Measurements from ENCODE around the gene MT1A. TPM values are rescaled to one million over a fixed set of nuclear protein-coding genes. Genes with fewer than 3 reads are reported as not detected.

Gene MT1A
- total RNA-seq, 8 experiments from 2014 or later: 3.0 TPM; not detected in 7

DNA sequence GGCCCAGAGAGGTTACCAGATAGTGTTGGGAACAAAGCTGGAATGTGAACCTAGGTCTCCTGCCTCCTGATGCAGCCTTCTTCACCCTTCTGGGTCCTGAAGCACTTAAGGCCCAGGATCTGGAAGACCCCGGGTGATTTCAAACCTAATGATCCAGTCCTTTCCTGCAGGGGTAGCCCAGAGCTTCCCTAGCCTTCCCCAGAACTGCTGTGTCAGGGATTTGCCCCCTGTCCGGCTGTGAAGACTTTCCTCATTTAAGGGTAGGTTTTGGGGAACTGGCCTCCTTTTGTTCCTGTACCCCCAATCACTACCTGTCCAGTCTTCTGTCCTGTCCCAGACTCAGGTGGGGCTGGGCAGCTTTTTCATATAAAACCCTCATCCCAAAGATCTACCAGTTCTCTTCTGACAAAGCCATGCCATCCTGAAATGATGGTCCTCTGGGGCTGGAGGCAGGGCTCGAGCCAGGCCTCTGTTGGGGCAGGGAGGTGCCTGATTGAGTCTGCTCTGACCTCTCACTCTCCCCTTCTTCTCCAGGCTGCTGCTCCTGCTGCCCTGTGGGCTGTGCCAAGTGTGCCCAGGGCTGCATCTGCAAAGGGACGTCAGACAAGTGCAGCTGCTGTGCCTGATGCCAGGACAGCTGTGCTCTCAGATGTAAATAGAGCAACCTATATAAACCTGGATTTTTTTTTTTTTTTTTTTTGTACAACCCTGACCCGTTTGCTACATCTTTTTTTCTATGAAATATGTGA is 45.1 kb downstream of the MT1A start:
- H3K27ac ChIP-seq: no peak overlapping the region
- peak overlapping the region in 1 of 5 donors; percentile 44 for H3K4me3 ChIP-seq
- ATAC-seq (replicated peaks in 6 of 8): no peak
- 40 to 86% (median 80%) methylated on average over 1 to 4 of the region's 5 CpGs; no CpG with 5 or more reads in 1 of the 10 experiments for WGBS, 10 experiments
- in situ Hi-C loops (cut with MboI; ENCODE audit: low pct_unique_long_range_greater_than_20kb in 2 of 9, low sequenced_read_pairs in 9 of 9, unreplicated experiment in 9 of 9): loop anchor here in 2 of 9 experiments (25.0 kb wide), 1 partner anchor 971 kb away; no protein-coding TSS in a partner anchor
- peaks cover 7 to 20% of the 10 kb centered on the region in 2 donors for H3K4me1 ChIP-seq (replicated peaks in 1 of 2)

GRCh38 chr16:56684256-56684925 is 45.9 kb downstream of the MT1A start:
- no peak overlapping the region for H3K4me3 ChIP-seq
- H3K27ac ChIP-seq: no peak overlapping the region
- no peak for ATAC-seq (replicated peaks in 6 of 8)
- in situ Hi-C loops (cut with MboI; ENCODE audit: low pct_unique_long_range_greater_than_20kb in 2 of 9, low sequenced_read_pairs in 9 of 9, unreplicated experiment in 9 of 9): loop anchor here in 2 of 9 experiments (25.0 kb wide), 1 partner anchor 972 kb away; no protein-coding TSS in a partner anchor
- peaks cover 7 to 20% of the 10 kb centered on the region in 2 donors for H3K4me1 ChIP-seq (replicated peaks in 1 of 2)
- 0 to 100% (median 44%) methylated on average over 1 to 2 of the region's 4 CpGs; no CpG with 5 or more reads in 1 of the 10 experiments for WGBS, 10 experiments

GRCh38 chr16:56684926-56685590 is 46.6 kb downstream of the MT1A start:
- Histone ChIP-seq H3K4me1 (replicated peaks in 1 of 2) (peaks cover 7 to 20% of the 10 kb centered on the region in 2 donors), H3K27ac (no peak overlapping the region), H3K4me3 (no peak overlapping the region)
- ATAC-seq (replicated peaks in 6 of 8): no peak
- in situ Hi-C loops (cut with MboI; ENCODE audit: low pct_unique_long_range_greater_than_20kb in 2 of 9, low sequenced_read_pairs in 9 of 9, unreplicated experiment in 9 of 9): loop anchor here in 2 of 9 experiments (25.0 kb wide), 1 partner anchor 973 kb away; no protein-coding TSS in a partner anchor
- WGBS, 10 experiments: 40 to 100% (median 90%) methylated on average over 1 to 4 of the region's 4 CpGs; no CpG with 5 or more reads in 5 of the 10 experiments

DNA sequence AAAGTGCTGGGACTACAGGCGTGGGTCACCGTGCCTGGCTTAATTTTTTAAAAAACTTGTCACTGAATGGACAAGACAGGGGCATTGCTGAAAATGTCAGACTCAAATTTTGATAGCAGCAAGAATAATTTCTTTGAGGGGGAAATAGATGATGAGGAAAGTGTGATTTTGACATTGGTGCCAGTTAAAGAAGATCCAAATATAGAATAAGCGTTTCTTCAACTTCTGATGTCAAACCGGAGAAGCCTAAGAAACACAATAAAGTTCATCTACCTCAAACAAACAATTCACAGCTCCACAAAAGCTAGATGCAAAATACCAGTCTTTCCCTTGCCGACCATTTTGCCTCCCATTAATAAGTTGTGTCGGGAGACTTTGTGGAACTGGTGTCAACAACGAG is 48.3 kb downstream of the MT1A start:
- in situ Hi-C loops (cut with MboI; ENCODE audit: low pct_unique_long_range_greater_than_20kb in 2 of 9, low sequenced_read_pairs in 9 of 9, unreplicated experiment in 9 of 9): loop anchor here in 2 of 9 experiments (25.0 kb wide), 1 partner anchor 974 kb away; no protein-coding TSS in a partner anchor
- no peak overlapping the region for H3K27ac ChIP-seq
- H3K4me3 ChIP-seq: no peak overlapping the region
- 87 to 100% (median 92%) methylated on average over 1 to 6 of the region's 7 CpGs; no CpG with 5 or more reads in 3 of the 10 experiments for WGBS, 10 experiments
- no peak for ATAC-seq (replicated peaks in 6 of 8)
- H3K4me1 ChIP-seq (replicated peaks in 1 of 2): peaks cover under 1 to 15% of the 10 kb centered on the region in 2 donors

GRCh38 chr16:56688762-56689161 is 50.3 kb downstream of the MT1A start:
- 0 to 20% methylated on average over 1 of the region's 1 CpG; no CpG with 5 or more reads in 8 of the 10 experiments for WGBS, 10 experiments
- in situ Hi-C loops (cut with MboI; ENCODE audit: low pct_unique_long_range_greater_than_20kb in 2 of 9, low sequenced_read_pairs in 9 of 9, unreplicated experiment in 9 of 9): loop anchor here in 2 of 9 experiments (25.0 kb wide), 1 partner anchor 976 kb away; no protein-coding TSS in a partner anchor
- ATAC-seq (replicated peaks in 6 of 8): peak in 1 of 8 experiments; percentile 34
- Histone ChIP-seq H3K4me1 (replicated peaks in 1 of 2) (peaks cover 0 to under 1% of the 10 kb centered on the region in 2 donors), H3K27ac (no peak overlapping the region), H3K4me3 (no peak overlapping the region)

- WGBS, 10 experiments: 40 to 100% (median 60%) methylated on average over 1 to 3 of the region's 3 CpGs; no CpG with 5 or more reads in 5 of the 10 experiments
Measured at GRCh38 chr16:56689171-56689570, 50.7 kb downstream of the MT1A start.

More at GRCh38 chr16:56689171-56689570, 50.7 kb downstream of the MT1A start:
- in situ Hi-C loops (cut with MboI; ENCODE audit: low pct_unique_long_range_greater_than_20kb in 2 of 9, low sequenced_read_pairs in 9 of 9, unreplicated experiment in 9 of 9): loop anchor here in 2 of 9 experiments (25.0 kb wide), 1 partner anchor 977 kb away; no protein-coding TSS in a partner anchor
- Histone ChIP-seq H3K27ac (no peak overlapping the region), H3K4me3 (no peak overlapping the region), H3K4me1 (replicated peaks in 1 of 2) (no peaks in the 10 kb centered on the region)
- ATAC-seq (replicated peaks in 6 of 8): no peak

Other genes with a start within 250 kb of the MT1A start
- gene AMFR, start 213.1 kb upstream of the MT1A start, total RNA-seq: 100 to 1,000 TPM in 1 of 8 experiments, 10 to 100 TPM in 7; 49.1 to 165 (median 60.1) TPM
- 100 to 1,000 TPM in 4 of 8 experiments, 10 to 100 TPM in 4; 32.7 to 149 (median 109) TPM for gene NUDT21, start 187.3 kb upstream of the MT1A start, total RNA-seq
- gene OGFOD1, start 187.1 kb upstream of the MT1A start, total RNA-seq: 10 to 100 TPM; 20.9 to 59.0 (median 33.8) TPM
- 100 to 1,000 TPM in 1 of 8 experiments, 10 to 100 TPM in 7; 31.8 to 107 (median 45.7) TPM for gene BBS2, start 118.6 kb upstream of the MT1A start, total RNA-seq
- not detected for gene MT4, start 73.6 kb upstream of the MT1A start, total RNA-seq
- 10 to 100 TPM in 2 of 8 experiments, 1 to 10 TPM in 3, not detected in 3; 1.9 to 16.9 (median 8.7) TPM for gene MT3, start 49.1 kb upstream of the MT1A start, total RNA-seq
- 100 to 1,000 TPM in 3 of 8 experiments, 10 to 100 TPM in 2, 1 to 10 TPM in 3; 4.5 to 313 (median 43.5) TPM for gene MT2A, start 30.1 kb upstream of the MT1A start, total RNA-seq
- gene MT1E, start 12.9 kb upstream of the MT1A start, total RNA-seq: 10 to 100 TPM in 3 of 8 experiments, 1 to 10 TPM in 5; 1.1 to 96.8 (median 4.4) TPM
- gene MT1M, start 6.0 kb upstream of the MT1A start, total RNA-seq: 1 to 10 TPM in 1 of 8 experiments, under 1 TPM in 3, not detected in 4; 0.25 to 1.5 (median 0.46) TPM
- not detected for gene MT1B, start 13.2 kb downstream of the MT1A start, total RNA-seq
- 100 to 1,000 TPM in 1 of 8 experiments, 10 to 100 TPM in 3, 1 to 10 TPM in 3, not detected in 1; 1.8 to 156 (median 11.3) TPM for gene MT1F, start 19.3 kb downstream of the MT1A start, total RNA-seq
- 100 to 1,000 TPM in 1 of 8 experiments, 1 to 10 TPM in 6, under 1 TPM in 1; 0.54 to 432 (median 3.5) TPM for gene MT1G, start 29.4 kb downstream of the MT1A start, total RNA-seq
- 1 to 10 TPM in 1 of 8 experiments, under 1 TPM in 1, not detected in 6; 0.66 to 9.9 TPM for gene MT1H, start 31.1 kb downstream of the MT1A start, total RNA-seq
- 1,000 to 10,000 TPM in 1 of 8 experiments, 10 to 100 TPM in 7; 21.9 to 1,765 (median 42.9) TPM for gene MT1X, start 43.8 kb downstream of the MT1A start, total RNA-seq
- gene NUP93, start 91.5 kb downstream of the MT1A start, total RNA-seq: 100 to 1,000 TPM in 2 of 8 experiments, 10 to 100 TPM in 6; 48.6 to 123 (median 95.5) TPM
- under 1 TPM in 5 of 8 experiments, not detected in 3; 0.05 to 0.81 (median 0.35) TPM for gene SLC12A3, start 226.5 kb downstream of the MT1A start, total RNA-seq